ACC112 (cell line): ENCODE measurements around the gene AKT1.

Experiments used
- H2AFZ ChIP-seq: fragments of 200-600 bp; sonication (generic); one replicate; pipeline ENCODE4 v1.6.0; 2017; ENCODE audit warnings: antibody characterized with exemption, low read length; ENCODE audit not compliant: unreplicated experiment
- H3K27ac ChIP-seq: fragments of 200-600 bp; sonication (generic); 2 replicates; pipeline ENCODE4 v1.5.1; 2014; ENCODE audit warnings: low read depth, mild to moderate bottlenecking, antibody characterized with exemption, low read length, moderate library complexity
- H3K27me3 ChIP-seq: fragments of 200-600 bp; sonication (generic); 2 replicates; pipeline ENCODE4 v1.6.1; 2014; ENCODE audit warnings: mild to moderate bottlenecking, antibody characterized with exemption, low read length, moderate library complexity, mixed read lengths; ENCODE audit not compliant: insufficient read depth
- H3K36me3 ChIP-seq: fragments of 200-600 bp; sonication (generic); 2 replicates; pipeline ENCODE4 v1.6.1; 2016; ENCODE audit warnings: mild to moderate bottlenecking, antibody characterized with exemption, low read length, moderate library complexity, mixed read lengths; ENCODE audit not compliant: insufficient read depth
- H3K4me1 ChIP-seq: fragments of 200-600 bp; sonication (generic); one replicate; pipeline ENCODE4 v1.6.1; 2016; ENCODE audit warnings: low read length, mixed read lengths; ENCODE audit not compliant: insufficient read depth, unreplicated experiment, control insufficient read depth
- H3K4me3 ChIP-seq: fragments of 200-600 bp; sonication (generic); 2 replicates; pipeline ENCODE4 v1.5.1; 2014; ENCODE audit warnings: mild to moderate bottlenecking, low read depth, low read length
- H3K79me2 ChIP-seq: fragments of 200-600 bp; sonication (generic); one replicate; pipeline ENCODE4 v1.6.0; 2016; ENCODE audit warnings: low read length; ENCODE audit not compliant: control insufficient read depth, unreplicated experiment, insufficient read depth

Gene AKT1

GRCh38 chr14:104789752-104790743, 5.5 kb downstream of the AKT1 start:
- Histone ChIP-seq H3K79me2 (peaks cover 69% of the 10 kb centered on the region), H2AFZ (no peak overlapping the region), H3K4me1 (peaks cover 15% of the 10 kb centered on the region), H3K27me3 (no peaks in the 10 kb centered on the region), H3K36me3 (no peaks in the 10 kb centered on the region), H3K4me3 (no peak overlapping the region), H3K27ac (no peak overlapping the region)

DNA sequence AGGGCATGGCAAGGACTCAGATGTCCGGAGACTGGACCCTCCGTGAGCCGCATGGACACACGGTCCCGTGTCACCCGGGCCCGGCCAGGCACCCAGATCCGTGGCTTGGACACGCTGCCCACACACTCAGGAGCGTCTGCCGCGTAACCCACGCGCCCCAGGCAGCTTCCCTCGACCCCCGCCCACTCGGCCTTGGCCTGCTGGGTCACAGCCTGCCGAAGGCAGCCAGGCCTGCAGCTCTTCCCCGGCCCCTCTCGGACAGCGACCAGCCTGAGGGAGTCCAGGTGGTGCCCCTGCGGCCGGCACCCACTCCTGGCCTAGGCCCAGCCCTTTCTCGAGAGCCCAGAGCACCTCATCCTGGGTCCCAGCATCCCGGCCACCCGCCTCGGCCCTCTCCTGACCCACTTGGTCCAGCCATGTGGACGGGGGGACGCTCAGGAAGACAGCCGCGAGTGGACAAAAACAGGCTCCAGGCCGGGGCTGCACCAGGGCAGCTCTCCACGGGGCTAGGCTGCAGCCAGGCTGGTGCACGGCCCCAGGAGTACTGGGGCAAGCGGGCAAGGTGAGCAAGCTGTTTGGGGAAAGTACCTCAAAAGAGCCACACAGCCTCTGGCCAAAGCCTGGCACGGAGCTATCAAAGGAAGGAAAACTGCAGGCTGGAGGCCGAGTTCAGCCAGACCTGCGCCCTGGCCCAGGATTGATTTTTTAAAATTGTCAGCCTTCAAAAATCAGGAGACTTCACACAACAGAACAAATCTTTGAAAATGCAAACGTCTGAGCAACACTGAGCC, 6.5 kb downstream of the AKT1 start:
- H2AFZ ChIP-seq, result no peak overlapping the region
- no peak overlapping the region for H3K4me3 ChIP-seq
- H3K79me2 ChIP-seq, result peaks cover 64% of the 10 kb centered on the region
- no peaks in the 10 kb centered on the region for H3K36me3 ChIP-seq
- H3K27me3 ChIP-seq, result no peaks in the 10 kb centered on the region
- H3K27ac ChIP-seq, result no peak overlapping the region
- H3K4me1 ChIP-seq, result peaks cover 13% of the 10 kb centered on the region

- Histone ChIP-seq H3K36me3 (no peaks in the 10 kb centered on the region), H3K4me1 (peaks cover 6% of the 10 kb centered on the region), H2AFZ (no peak overlapping the region), H3K27me3 (no peaks in the 10 kb centered on the region), H3K4me3 (no peak overlapping the region), H3K27ac (no peak overlapping the region), H3K79me2 (peaks cover 59% of the 10 kb centered on the region)
Observed at GRCh38 chr14:104788161-104788818, 7.3 kb downstream of the AKT1 start.

- Histone ChIP-seq H3K27ac (no peak overlapping the region), H3K36me3 (no peaks in the 10 kb centered on the region), H2AFZ (no peak overlapping the region), H3K79me2 (peaks cover 53% of the 10 kb centered on the region), H3K4me1 (peaks cover under 1% of the 10 kb centered on the region), H3K4me3 (no peak overlapping the region), H3K27me3 (no peaks in the 10 kb centered on the region)
Observed at GRCh38 chr14:104787736-104788135, 7.8 kb downstream of the AKT1 start.

- Histone ChIP-seq H2AFZ (no peak overlapping the region), H3K4me1 (no peaks in the 10 kb centered on the region), H3K27me3 (no peaks in the 10 kb centered on the region), H3K4me3 (no peak overlapping the region), H3K36me3 (no peaks in the 10 kb centered on the region), H3K27ac (no peak overlapping the region), H3K79me2 (peaks cover 46% of the 10 kb centered on the region)
Observed at GRCh38 chr14:104786726-104787675, 8.5 kb downstream of the AKT1 start.

DNA sequence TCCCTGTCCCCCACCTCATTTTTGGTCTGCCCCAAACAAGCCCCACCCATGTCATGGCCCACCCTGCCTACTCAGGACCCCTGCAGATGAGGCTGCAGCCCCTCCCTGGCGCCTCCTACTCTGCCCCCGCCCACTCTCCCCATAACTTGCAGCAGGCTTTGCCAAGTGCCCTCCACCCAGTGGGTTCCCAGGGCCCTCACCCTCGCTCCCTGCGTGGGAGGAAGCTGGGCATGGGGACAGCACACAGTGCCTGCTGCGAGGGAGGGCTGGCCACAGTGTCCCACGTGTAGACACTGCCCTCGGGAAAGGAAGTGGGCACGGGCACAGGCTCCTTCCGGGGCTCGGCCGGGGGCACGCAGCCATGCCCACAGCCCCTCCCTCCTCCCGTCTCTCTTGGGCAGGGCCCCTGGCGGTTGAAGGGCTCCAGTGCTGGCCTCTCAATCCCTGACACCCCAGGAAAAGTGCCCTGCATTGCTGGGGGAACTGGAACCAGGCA, 9.4 kb downstream of the AKT1 start:
- H3K4me3 ChIP-seq, result no peak overlapping the region
- H3K36me3 ChIP-seq, result no peaks in the 10 kb centered on the region
- no peak overlapping the region for H3K27ac ChIP-seq
- peaks cover 40% of the 10 kb centered on the region for H3K79me2 ChIP-seq
- H2AFZ ChIP-seq, result no peak overlapping the region
- no peaks in the 10 kb centered on the region for H3K4me1 ChIP-seq
- no peaks in the 10 kb centered on the region for H3K27me3 ChIP-seq

- Histone ChIP-seq H3K4me3 (no peak overlapping the region), H2AFZ (no peak overlapping the region), H3K27ac (no peak overlapping the region), H3K36me3 (no peaks in the 10 kb centered on the region), H3K4me1 (no peaks in the 10 kb centered on the region), H3K27me3 (no peaks in the 10 kb centered on the region), H3K79me2 (peaks cover 38% of the 10 kb centered on the region)
Observed at GRCh38 chr14:104785708-104786080, 9.9 kb downstream of the AKT1 start.

DNA sequence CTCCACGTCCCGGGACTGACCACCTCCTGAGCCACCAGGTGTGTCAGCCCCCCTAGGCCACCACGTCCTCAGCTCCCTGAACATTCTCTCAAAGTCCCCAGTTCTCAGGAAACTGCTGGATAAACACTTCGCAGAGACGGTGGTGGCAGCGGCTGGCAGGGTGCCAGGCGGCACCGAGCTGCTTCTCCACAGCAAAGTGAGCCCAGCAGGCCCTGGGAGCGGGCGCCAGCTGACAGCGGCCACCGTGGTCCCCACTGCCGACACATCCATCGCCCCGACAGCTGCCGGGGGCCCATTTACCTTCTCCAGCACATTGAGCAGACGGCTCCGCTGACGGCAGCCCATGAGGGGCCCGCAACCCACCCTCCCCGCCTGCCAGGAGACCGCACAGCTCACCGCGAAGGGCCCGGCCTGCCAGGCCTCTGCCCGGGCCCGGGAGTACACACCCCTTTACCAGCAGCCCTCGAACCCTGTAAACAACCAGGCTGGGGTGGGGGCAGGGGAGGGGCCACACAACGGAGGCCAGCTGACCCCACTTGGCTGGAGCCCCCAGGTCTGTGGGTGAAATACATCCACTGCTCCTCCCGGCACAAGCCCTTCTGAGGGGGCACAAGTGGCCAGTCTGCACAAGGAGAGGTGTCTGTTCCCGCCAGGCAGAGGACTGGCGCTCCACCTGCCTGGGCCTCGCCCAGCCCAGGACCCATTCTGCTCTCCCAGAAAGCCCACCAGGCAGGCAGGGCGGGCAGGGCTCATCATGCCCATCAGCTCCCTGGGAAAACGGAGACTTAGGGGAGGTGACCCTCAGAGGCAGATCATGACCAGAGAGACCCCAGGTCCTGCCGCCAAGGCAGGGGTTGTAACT, 10.5 kb downstream of the AKT1 start:
- Histone ChIP-seq H3K27me3 (no peaks in the 10 kb centered on the region), H3K27ac (no peak overlapping the region), H3K36me3 (no peaks in the 10 kb centered on the region), H3K79me2 (peaks cover 33% of the 10 kb centered on the region), H3K4me1 (no peaks in the 10 kb centered on the region), H2AFZ (no peak overlapping the region), H3K4me3 (no peak overlapping the region)

DNA sequence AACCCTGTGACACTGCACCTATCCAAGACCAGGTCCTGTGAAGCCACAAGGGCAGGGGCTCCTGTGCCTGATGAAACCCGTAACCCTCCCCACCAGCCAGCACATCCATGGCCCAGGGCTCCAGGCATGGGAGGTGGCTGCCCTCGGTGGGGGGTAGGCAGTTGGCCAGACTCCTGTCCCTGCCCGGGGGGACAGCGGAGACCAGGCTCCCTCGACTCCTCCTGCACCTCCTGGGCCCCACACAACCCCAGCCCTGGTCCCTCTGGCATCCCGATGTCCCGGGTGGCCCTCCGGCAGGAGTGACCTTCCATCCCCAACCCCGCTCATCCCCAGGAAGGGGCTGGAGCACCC, 11.4 kb downstream of the AKT1 start:
- Histone ChIP-seq H3K4me1 (no peaks in the 10 kb centered on the region), H3K27ac (no peak overlapping the region)

More for the DNA sequence above, 11.4 kb downstream of the AKT1 start:
- no peaks in the 10 kb centered on the region for H3K27me3 ChIP-seq
- no peak overlapping the region for H2AFZ ChIP-seq
- H3K36me3 ChIP-seq, result no peaks in the 10 kb centered on the region
- peaks cover 27% of the 10 kb centered on the region for H3K79me2 ChIP-seq
- no peak overlapping the region for H3K4me3 ChIP-seq
